ENCODE results near the gene CDCA5.

CDCA5 gene

GRCh38 chr11:65040847-65041622 is 42.8 kb downstream of the CDCA5 start, which contains the start of gene SAC3D1:
Gene SAC3D1, plus strand, starts transcription at chr11:65041210. Its CDS starts 83 bp downstream, at chr11:65041293.
- DNase-seq = peak; percentile 94

- DNase-seq = no peak
These were observed 43.4 kb downstream of the CDCA5 start for GRCh38 chr11:65040520-65040846.

- DNase-seq = no peak
These were observed 46.9 kb downstream of the CDCA5 start for GRCh38 chr11:65036931-65037330.

GRCh38 chr11:65035579-65035978 is 48.3 kb downstream of the CDCA5 start:
- no peak for DNase-seq

GRCh38 chr11:65034423-65034822 is 49.4 kb downstream of the CDCA5 start:
- DNase-seq = no peak

GRCh38 chr11:65032216-65032615 is 51.6 kb downstream of the CDCA5 start:
- no peak for DNase-seq

Data from DMS153 (cell line).